Central memory CD4-positive, alpha-beta T cell (primary cell): ENCODE measurements around the gene KCNJ10.

Experiments used
- DNase-seq: peaks from one replicate; pipeline ENCODE4 v3.0.0; 2022

The KCNJ10 gene

DNA sequence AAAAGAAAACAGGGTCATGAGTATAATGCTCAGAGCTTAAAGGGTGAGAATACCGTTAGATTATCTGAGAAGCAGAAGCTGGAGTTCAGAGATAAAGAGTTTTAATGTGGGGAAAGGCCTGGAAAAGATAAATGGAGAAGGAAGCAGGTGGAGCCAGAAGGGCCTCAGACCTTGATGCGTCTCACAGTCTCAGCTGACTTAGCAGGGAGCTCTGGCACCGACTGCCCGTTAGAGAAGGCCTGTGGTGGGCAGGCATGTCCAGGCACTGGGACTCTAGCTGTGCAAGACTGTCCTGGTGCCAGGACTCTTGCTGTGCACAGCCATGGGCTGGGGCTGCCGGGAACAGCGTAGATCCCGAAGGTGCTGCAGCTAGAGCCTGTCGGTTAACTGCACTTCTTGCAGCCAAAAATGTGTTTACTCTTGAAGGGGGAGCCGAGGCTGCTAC, 112.1 kb downstream of the KCNJ10 start:
- no peak for DNase-seq

DNA sequence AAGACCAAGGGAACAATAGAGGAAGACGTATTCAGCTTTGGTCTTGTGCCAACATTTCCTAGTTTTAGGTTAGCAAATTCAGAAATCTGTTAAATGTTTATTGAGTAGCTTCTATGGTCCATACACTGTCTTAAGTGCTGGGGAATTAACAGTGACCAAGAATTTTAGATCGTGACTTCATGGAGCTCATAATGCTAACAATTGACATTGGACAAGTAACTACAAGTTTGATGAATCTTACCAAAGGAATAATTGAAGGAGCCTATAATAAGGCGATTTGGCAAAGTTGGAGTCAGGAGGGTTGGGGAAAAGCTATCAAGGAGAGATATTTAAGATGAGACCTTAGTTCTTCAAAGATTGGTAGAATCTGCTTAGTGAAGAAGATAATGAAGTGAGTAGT, 114.5 kb downstream of the KCNJ10 start:
- DNase-seq: no peak

DNA sequence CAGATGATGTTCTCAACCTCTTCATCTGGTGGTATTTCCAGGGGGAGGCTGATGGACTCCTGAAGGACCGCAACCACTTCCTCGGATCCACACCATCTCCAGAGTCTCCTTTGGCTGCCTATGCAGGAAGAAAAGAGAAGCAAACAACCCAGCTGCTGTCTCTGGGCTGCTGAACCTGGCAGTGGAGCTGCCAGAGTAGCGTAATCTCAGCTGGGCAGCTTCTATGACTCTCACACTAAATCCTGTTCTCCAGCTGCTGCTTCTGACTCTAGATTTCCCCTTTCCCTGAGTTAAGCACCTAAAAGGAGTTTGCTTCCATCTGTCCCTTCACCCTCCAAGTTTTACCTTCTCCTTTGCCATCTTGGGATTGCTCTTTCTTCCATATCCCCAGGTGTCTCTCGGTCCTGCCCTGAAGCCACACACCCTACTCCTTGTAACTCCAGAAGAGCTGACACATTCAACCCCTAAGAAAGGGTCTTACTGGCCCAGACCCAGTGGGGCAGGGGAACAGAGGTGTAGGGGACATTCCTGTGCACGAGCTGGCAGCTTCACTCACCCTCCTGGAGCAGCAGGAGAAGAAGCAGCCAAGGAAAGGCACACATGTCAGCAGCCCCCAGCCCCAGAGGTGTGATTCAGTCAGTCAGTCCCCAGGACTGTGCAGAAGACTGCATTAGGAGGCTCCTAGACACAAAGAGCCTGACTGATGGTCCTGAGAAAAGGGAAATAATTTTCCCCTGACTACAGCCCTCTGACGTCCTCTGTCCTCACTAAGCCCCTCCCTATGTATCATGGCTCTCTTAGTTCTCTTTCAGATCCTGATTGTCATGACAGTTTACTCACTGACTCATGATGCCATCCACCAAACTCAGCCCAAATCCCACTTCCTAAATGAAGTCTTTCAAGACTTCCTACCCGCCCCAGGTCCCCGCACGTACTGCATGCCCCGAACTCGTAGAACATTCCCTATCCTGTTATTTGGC, 116.1 kb downstream of the KCNJ10 start, which contains the start of gene SLAMF9:
SLAMF9 (minus strand) TSS at position 702 of the 980 bp plus-strand sequence; CDS start at position 602, 100 bp downstream.
- DNase-seq: no peak

DNA sequence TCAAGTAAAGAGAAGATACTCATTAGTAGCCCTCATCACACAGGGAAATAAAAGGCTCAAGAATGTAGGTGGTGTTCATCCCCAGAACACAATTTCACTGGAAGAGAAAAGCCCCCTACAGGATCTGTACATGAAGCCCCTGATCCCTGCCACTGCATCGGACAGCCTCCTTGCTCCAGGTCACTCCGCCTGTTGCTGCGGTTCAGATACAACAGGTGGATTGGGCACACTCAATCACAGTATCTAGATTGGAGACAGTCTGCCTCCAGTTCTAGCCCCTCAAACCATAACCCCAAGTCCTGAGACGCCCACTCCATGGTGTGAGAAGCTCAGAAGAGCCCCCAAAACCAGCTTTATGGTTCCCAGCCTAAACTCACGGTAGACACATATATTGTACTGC, 117.0 kb downstream of the KCNJ10 start:
- DNase-seq: no peak

DNA sequence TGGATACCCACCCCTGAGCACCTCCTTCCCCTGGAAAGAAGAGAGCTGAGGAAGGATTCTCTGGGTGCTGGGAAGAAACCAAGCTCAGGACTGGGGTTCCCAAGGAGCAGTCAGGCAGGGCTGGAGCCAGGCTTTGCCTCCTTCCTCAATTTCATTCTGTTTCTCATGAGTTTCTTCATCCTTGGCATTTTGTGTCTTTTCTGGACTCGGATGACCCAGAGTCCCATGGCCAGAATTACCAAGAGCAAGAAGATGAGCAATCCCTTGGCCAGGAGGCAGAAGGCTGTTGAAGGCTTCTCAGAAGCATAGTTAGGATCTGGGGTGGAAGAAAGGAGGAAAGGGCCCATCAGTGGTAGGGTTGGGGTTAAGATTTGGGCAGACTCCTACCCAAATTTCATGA, 118.4 kb downstream of the KCNJ10 start:
- DNase-seq: no peak

DNA sequence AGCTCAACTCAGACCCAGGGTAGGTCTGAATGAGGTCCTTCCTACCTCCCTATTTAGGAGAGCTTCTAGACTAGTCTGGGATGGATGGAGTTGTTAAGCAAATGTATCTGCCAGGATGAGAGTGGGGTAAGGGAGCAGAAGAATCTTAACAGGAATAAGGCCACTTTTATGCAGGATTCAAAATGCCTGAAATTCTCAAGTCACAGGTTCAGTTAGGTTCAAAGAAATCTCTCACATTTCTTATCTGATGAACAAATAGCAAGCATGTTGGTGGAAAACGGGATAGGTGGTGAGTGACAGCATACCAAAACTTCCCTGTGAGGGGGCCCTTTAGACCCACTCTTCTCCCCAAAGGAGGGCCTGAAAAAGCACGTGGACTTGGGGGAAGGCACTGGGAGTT, 118.9 kb downstream of the KCNJ10 start:
- DNase-seq: no peak

DNA sequence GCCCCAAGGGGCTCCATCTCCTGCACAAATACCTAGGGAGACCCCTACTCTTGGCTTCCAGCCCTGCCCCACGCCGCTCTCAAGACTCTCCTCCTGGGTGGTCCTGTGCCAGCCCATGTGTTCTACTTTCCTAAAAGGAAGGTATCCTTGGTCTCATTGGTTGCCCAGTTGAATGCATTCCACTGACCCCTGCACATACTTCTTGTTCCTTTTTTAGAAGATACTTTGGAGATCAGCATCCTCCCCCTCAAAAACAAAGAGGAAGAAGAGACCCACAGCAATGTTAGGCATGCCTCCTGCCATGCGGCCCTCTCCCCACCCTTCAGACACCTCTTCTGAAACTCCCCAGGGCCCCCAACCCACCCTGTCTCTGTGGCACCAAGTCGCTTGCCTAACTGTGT, 120.0 kb downstream of the KCNJ10 start:
- DNase-seq: no peak

DNA sequence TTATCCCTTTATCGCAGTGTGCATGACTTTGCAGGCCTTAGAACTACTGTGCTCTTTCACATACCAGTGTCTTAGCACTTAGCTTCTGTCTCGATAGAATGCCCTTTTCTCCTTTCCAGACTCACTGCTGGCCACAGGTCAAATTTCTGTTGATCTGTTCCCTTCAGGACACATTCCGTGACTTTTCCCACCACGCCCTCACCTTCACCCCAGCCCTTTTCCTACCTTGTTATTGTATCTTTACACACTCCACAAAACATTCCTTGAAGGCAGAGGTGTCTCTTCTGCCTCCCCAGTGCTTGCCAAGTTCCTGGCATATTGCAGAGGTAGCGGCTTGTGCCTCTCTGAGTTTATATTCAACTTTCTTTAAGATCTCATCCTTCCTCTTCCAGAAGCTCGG, 120.8 kb downstream of the KCNJ10 start:
- no peak for DNase-seq
